HG03520 (cell line): Measurements from ENCODE around the gene MYO1F.
A peak's percentile ranks its signal among the peaks of the same experiment; 100 is the strongest.
"Not testable (repeated sequence)": the region's sequence is repeated elsewhere in the genome, so short reads cannot be mapped to it uniquely, and the experiment has no call there.

Experiments used
- ATAC-seq: cut with Tn5 transposase; IDR thresholded peaks from one replicate; pipeline ENCODE4 v1.9.1; 2021; ENCODE audit warnings: mild to moderate bottlenecking, moderate library complexity; ENCODE audit not compliant: unreplicated experiment

MYO1F gene

DNA sequence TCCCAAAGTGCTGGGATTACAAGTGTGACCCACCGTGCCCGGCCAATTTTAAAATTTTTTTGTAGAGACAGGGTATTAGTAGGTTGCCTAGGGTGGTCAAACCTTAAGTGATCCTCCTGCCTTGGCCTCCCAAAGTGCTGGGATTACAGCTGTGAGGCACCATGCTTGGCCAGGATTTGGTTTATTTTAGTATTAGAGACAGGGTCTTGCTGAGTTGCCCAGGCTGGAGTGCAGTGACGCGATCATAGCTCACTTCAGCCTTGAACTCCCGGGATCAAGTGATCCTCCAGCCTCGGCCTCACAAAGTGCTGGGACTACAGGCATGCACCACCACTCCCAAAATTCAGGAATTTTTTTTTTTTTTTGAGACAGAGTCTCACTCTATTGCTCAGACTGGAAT is 57.9 kb downstream of the MYO1F start:
- no peak for ATAC-seq

DNA sequence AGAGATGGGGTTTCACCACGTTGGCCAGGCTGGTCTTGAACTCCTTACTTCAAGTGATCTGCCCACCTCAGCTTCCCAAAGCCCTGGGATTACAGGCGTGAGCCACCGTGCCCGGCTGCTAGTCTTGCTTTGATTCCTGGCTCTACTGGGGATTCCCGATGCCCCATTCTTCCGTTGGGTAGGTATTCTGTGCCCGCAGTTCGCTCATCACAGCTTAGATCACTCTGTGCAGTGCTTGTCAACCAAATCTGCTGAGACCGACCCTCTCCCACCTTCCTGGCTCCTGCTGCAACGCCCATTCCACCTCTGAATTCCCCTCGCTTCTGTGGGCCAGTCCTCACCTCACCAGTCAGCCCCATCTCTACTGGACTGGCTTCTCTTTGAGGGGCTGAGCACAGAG is 58.7 kb downstream of the MYO1F start:
- ATAC-seq: no peak

DNA sequence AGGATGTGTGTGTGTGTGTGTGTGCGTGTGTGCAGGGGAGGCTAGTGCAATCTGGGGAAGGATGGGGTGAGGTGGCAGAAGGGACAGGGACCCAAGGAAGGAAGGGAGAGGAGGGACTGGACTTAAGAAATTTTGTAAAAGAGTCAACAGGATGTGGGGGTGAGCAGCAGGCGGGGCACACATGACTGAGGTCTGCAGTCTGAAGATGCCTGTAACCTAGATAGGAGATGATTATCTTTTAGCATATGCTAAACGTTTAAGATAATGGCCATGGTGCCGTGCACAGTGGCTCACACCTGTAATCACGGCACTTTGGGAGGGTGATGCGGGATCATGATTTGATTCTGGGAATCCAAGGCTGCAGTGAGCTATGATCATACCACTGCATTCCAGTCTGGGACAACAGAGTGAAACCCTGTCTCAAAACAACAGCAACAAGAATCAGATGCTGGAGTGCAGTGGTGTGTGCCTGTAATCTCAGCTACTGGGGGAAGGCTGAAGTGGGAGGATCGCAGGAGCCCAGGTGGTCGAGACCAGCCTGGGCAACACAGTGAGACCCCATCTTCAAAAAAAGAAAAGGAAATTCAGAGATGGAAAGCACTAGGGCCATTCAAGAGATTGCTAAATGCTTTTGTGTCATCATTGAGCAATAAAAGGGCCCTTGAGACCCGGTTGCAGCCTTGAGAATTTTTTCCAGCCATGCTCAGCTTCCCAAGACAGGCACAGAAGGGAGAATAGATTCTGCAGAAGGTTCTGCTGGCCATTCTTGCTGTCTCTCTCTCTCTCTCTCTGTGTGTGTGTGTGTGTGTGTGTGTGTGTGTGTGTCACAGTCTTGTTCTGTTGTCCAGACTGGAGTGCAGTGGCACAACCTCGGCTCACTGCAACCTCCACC is 59.4 kb downstream of the MYO1F start:
- no peak for ATAC-seq

DNA sequence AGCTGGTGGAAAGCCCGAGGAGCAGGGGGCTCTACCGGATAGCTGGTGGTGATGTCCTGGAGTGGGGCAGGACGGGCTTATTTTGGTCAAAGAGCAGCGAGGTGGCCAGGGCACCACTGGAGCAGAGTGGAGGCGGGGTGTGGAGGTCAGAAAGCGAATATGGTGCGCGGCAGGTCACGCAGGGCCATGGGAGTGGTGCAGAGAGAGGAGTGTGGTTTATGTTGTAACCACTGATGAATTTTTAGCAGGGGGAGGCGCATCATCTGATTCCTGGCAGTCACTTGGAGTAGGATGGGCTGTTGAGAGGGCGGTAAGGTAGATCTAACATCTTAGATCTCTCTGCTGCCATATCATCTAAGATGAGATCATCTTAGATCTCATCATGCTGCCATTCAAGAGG is 61.9 kb downstream of the MYO1F start:
- no peak for ATAC-seq

DNA sequence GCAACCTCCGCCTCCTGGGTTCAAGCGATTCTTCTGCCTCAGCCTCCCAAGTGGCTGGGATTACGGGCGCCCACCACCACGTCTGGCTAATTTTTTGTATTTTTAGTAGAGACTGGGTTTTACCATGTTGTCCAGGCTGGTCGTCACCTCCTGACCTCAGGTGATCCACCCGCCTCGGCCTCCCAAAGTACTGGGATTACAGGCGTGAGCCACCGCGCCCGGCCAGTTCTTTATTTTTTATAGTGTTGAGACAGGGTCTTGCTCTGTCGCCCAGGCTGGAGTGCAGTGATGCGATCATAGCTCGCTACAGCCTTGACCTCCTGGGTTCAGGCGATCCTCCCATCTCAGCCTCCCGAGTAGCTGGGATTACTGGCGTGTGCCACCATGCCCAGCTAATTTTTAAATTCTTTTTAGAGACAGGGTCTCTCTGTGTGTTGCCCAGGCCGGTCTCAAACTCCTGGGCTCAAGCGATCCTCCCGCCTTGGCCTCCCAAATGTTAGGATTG is 62.7 kb downstream of the MYO1F start:
- ATAC-seq: not testable (repeated sequence)

DNA sequence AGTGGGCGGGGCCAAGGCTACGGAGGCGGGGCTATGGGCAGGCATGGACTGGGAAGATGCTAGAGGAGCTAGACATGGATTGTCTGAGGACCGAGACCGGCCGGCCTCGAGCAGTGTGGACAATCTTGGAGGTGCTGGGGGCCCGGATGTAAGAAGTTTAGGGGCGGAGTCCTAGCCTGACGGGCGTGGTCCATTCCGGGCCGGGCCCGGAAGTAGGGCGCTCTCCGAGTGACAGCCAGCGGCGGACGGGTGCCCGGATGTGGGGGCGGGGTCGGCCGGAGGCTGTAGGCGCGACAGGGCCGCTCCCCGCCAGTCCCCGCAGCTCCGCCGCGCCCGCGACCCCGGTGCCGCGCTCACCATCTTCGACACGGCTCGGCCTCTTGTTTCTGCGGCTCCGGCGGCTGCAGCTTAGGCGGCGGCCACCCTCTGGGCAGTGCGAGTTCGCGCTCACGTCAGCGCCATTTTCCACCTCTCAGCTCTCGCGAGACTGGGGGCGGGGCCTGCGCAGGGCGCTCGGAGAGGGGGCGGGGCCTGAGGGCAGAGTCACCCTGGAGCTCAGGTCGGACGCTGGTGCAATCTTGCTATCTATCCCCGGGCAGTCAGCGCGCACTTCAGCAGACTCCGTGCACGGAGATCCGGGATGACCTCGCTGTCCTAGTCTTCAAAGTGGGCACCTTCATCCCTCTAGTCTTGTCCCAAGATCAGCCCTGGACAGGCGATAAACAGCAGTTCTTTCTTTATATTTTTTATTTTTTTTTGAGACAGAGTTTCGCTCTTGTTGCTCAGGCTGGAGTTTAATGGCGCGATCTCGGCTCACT is 63.3 kb downstream of the MYO1F start, which contains the start of gene ZNF414:
ZNF414 (minus strand) TSS at position 481 of the 818 bp plus-strand sequence; CDS start at position 360, 121 bp downstream.
- ATAC-seq: peak; percentile 78

DNA sequence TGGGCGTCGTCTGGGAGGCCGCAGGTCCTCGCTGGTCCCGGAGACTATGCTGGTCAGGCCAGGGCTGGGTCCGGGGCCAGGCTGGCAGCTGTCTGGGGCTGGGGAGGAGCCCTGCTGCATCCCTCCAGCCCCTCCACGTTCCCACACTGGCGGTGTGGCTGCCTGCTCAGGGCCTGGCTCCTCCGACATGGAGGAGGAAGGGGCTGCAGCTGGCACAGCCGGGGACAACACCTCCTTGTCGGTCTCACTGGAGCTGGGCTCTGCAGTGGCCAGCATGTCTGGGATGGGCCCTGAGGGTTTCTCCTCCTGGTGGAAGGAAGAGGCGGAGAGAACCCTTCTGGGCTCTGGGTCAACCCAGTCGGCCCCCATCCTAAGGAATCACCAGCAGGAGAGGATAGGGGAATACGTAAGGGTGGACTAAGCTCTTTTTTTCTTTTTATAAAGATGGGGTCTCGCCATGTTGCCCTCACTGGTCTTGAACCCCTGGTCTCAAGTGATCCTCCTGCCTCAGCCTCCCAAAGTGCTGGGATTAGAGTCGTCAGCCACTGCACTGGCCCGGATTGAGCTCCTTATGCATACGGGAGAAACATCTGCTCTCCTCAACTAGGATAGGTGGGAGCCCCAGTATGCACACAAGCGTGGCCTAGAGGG is 64.1 kb downstream of the MYO1F start:
- ATAC-seq: no peak

DNA sequence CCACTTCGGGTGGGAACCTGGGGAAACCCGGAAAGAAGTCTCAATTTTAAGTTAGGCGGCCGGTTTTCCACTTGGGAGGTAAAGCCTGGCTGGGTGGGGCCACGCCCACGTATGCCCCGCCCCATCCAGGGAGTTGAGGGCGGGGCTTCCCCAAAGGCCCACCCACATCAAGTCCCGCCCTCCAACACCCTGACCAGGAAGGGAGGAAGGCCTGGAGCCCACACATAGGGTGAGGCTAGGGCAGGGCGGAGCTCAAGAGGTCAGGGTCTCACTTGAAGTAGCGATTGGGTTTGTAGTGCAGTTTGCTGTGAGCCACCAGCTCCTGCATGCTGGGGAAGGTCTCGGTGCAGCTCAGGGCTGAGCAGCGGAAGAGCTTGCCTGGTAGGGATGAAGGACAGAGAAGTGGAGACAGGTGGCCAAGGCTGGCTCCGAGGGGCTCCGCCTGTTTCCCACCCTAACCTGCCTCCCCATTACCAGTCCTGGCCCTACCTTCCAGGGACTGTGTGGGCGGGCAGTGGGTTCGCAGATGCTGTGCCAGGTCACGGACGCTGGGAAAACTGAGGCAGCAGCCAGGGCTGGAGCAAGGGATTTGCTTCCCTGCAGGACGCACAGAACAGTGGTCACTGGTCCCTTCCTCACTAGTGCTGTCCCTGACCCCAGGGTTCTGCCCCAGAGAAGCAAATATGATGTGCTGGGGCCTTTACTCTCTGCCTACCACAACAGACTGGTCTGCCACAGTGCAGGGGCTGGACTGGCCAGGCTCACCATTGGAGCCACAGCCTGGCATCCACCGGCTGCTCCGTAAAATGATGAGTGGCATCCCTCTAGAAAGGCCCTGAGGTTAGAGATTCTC is 64.9 kb downstream of the MYO1F start:
- ATAC-seq: no peak

DNA sequence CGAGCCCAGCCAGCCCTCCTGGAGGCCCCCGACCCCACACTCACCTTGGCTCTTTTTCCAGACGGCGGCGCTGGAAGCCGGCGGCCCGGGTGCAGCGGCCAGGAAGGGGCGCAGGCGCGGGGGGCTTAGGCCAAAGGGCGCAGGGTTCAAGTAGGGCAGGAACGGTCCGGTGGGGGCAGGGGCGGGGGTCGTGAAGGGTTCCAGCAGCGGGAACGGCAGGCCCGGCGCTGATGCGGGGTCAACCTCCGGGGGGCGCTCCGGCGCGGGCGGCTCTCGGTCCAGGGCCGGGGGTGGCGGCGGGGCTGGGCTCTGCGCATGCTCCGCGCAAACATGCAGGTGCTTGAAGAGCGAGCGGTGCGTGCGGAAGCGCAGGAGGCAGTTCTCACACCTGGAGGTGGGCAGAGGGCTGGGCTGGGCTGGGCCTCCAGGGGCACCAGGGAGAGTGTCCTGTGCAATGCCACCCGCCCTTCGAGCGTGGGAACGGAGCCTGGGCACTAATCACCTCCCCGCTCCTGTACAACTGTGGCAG is 65.6 kb downstream of the MYO1F start:
- no peak for ATAC-seq

DNA sequence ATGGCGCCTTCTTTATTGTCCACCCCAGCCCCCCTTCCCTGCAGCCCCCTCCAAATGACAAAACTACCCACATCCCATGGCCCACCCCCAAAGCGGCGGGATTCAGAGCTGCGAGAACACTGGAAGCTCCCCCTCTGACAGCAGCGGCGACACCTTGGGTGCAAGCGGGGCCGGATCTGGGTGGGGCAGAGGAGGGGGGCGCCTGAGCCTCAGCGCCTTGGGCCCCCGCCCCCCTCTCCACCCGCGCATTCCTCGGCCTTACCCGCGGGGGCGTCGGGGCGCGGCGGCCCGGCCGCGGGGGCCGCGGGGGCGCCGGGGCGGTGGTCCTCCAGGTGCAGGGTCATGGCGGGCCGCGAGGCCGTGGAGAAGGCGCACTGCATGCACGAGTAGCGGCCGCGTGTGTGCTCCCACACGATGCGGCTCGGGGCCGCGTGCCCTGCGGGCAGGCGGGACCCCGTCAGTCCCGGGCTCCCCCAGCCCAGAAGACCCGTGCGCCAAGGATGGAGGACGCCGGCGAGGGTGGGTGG is 66.6 kb downstream of the MYO1F start:
- no peak for ATAC-seq

DNA sequence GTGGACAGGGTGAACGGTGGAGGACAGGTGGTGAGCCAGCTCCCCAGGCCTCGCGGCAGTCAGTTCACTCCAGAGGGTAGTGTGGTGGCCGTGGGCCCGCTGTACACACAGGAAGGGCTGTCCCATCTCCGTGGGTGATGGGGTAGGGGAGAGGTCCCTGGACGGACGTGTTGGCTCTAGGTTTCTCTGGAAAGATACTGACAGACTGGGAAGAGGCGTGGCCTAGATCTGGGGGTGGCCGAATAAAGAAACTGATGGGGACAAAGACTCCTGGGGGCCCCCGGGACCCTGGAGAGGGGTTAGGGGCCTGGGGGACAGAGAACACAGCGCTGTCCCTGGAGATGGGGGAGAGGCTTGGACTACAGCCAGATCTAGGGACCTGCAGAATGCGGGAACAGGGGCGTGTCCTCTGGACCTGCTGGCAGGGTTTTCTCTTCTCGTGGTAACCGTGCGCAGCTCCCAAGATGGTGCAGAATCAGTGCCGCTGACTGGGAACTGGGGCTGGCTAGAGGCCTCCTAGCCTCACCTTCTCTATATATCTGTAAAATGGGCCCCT is 70.8 kb downstream of the MYO1F start:
- ATAC-seq: no peak

DNA sequence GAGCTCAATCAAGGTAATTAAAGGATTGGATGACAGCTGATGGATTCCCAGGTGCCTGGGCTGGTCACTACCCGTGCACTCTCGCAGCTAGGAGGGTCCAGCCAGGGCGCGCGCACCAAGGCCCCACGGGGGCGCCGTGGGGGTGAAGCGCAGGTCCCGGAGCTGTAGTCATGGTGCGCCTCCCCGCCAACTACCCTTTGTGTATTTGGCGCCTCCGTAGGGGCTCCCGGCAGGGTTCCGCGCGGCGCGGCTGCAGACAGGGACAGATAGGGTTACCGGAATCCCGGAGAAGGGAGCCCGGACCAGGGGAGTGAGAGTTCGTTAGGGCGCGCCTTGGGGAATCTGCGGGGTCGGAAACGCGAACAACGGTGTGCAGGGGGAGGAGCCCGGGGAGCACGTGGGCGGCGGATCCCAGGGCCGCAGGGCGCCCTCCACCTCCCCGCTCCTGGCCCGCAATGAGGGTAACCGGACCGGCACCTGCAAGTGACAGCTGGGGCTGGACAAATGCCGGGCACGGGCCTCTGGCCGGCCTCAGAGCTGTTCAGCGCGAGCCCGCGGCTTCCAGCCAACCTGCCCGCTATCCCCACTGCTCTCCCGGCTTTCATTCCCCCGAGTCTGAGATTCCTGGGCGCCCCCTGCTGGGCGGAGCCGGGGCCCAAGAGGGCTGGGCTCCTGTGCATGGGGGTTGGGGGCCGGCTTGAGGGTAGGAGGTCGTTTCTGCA is 71.4 kb downstream of the MYO1F start:
- ATAC-seq: no peak

DNA sequence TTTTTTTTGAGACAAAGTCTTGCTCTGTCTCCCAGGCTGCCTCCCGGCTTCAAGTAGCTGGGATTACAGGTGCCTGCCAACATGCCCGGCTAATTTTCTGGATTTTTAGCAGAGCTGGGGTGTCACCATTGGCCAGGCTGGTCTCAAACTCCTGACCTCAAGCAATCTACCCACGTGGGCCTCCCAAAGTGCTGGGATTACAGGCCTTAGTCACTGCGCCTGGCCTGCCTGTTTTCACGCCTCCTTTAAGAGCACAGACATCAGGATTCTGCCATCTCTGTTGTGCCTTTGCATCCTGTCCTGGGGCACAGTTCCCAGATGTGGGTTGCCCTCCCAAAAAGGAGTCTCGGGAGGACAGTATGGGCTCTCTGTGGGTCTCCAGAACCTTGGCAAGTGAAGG is 72.3 kb downstream of the MYO1F start:
- no peak for ATAC-seq

DNA sequence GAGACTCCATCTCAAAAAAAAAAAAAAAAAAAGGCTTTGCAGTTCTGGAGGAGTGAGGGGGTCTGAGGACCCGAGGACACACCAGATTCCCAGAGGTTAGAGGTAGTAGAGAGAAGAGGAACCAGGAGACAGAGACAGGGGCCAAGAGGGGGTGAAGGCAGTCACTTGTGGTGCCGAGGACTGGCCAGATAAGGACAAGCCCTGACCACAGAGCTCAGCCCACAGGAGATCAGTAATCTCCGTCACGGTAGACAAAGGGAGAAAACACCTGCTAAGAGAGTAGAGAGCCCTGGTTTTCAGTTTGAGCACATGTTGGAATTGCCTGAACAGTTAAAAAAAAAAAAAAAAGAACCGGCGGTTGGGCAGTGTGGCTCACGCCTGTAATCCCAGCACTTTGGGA is 73.1 kb downstream of the MYO1F start:
- no peak for ATAC-seq

DNA sequence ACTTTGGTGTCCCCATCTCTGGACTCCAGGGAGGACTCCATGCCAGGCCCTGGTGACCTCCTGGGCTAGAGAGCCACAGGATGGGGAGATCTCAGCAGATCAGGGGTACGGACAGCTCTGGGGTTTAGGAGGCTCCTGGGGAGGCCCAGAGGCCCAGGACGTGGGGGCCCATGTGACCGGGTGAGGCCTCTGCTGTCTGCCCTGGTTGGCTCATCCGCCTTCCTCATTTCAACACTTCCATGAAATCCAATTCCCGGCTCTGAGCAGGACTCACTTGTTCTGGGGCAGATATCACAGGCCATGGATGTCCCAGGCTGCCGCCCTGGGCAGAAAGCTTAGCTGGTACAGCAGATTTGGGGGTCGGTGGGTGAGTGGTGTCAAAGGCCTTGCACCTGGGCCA is 73.7 kb downstream of the MYO1F start:
- ATAC-seq: no peak

DNA sequence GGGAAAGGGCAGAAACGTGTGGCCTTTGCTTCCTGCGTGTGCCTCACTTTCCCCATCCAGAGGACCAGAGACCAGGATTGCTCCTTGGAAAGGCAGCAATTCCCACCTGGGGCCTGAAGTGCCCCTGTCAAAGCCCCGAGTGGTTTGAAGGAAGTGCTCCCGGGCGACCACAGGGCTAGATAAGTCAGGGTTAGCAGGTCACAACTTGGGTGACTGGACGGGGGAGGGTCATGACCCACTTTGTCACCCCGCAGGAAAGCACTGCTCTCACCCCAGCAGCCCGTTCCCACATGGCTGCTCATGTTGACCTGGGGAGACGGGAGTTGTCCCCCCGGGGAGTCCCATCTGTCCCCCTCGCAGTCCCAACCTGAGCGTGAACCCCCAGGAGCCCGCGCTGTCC is 75.3 kb downstream of the MYO1F start:
- no peak for ATAC-seq

DNA sequence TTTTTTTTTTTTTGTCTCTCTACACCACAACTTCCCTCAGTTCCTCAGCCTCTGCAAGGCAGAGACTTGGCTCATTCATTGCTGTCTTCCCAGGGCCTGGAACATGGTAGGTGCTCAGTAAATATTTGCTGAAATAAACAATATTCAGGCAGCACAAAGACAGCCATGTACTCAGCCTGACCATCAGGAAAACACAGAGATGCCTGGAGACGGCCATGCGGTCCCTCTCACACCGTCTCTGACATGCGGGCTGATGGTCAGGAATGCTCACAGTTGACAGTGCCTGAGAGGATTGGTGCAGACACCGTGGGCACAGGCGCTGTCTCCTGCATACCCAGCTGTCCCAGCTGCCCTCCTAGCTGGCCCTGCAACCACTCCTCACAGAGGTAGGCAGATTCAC is 75.7 kb downstream of the MYO1F start:
- ATAC-seq: no peak

DNA sequence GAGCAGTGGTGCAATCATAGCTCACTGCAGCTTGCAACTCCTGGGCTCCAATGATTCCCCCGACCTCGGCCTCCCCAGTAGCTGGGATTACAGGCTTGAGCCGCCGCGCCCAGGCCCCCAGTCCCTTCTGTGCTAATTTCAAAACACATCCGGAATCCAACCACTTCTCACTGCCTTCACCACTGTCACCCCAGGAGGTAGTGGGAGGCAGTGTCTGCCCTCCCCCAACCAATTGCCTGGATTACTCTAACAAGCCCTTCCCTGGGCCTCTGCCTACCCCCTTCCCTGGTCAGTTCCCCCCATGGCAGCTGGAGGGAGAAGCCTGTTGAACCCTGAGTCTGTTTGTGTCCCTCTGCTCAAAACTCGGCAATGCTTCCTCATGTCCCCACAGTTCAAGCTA is 77.1 kb downstream of the MYO1F start:
- no peak for ATAC-seq
